NCI-H1694 (cell line): ENCODE data around the gene ZNF630.
A peak's percentile ranks its signal among the peaks of the same experiment; 100 is the strongest.
"Not testable (repeated sequence)": the region's sequence is repeated elsewhere in the genome, so short reads cannot be mapped to it uniquely, and the experiment has no call there.

Experiments
- DNase-seq: peaks from one replicate; lab custom pipeline; 2025; lab: John Stamatoyannopoulos, UW

ZNF630 gene

DNA sequence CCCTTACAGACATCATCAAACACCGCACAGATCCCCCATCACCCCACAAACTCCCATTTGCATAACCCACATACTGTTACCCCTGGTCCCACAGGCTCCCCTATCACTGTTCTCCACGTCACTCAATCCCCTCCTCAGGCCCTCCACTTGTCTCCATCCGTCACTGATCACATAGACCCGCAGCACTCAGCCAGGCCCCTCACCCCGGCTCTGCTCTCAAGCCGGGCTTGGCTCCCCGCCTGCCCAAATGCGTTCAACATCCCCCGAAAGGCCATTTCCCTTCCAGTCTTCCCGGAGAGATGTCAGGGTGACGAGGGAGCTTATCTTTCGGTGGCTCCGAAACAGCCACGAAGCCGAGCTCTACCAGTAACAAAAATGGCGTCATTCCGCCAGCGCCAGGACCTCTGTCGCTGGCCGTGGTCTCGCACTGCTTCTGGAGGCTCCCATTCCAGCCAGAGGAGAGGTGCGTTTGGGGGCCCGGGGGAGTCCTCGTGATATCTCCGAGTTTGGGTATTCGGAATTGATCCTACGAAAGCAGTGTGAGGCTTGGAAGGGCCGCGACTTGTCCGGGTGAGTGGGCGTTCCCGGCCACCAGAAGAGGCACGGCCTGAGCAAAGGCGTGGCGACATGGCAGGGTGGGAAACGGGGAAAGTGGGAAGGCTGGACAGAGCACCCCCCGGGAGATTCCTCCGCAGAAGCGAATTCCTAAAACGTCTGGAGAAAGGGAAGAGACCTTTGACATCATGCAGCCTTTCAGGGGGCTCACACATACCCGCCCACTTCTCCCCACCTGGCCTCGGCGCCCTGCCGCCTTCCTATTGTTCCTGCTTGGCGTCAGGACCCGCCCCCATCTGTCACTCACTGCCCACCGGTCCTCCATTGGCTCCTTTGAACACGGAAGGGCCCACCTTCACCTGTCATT is at the start of gene ZNF630:
Gene ZNF630 (minus strand): TSS at position 577 of the 922 bp plus-strand sequence. CDS start 4,754 bp downstream, outside the sequence.
- no peak for DNase-seq

DNA sequence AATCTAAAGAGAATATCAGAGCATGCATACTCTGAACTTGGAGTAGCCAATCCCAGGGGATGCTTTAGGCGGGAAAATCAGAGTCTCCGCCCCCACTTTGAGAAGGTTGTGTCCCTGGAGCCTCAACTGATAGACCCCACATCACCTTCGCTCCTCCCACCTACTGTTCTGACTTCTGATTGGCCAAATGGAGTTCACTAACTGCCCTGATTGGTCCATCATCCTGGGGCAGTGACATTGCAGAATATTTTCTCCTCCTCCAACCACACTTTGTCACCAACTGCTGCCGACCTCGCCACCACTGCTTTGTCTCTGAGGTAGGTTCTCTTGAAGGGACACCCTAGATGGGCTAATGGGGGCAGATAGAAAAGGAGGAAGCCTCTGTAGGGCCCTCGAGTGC is 36.3 kb upstream of the ZNF630 start:
- no peak for DNase-seq

GRCh38 chrX:48102874-48103374 is 31.5 kb upstream of the ZNF630 start:
- no peak for DNase-seq

DNA sequence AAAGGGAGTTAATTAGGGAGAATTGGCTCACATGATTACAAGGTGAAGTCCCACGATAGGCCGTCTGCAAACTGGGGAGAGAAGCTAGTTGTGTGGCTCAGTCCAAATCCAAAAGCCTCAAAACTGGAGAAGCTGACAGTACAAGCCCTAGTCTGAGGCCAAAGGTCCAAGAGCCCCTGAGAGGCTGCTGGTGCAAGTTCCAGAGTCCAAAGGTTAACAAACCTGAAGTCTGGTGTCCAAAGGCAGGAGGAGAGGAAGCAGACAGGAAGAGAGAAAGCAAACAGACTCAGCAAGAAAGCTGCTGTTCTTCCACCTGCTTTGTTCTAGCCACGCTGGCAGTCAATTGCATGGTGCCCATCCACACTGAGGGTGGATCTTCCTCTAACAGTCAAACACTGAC is 30.0 kb upstream of the ZNF630 start:
- no peak for DNase-seq

GRCh38 chrX:48092558-48092957 is 21.1 kb upstream of the ZNF630 start:
- DNase-seq: not testable (repeated sequence)

- DNase-seq: no peak
These were observed 18.7 kb upstream of the ZNF630 start for GRCh38 chrX:48090123-48090522.

- no peak for DNase-seq
These were observed 14.6 kb upstream of the ZNF630 start for GRCh38 chrX:48086082-48086481.

DNA sequence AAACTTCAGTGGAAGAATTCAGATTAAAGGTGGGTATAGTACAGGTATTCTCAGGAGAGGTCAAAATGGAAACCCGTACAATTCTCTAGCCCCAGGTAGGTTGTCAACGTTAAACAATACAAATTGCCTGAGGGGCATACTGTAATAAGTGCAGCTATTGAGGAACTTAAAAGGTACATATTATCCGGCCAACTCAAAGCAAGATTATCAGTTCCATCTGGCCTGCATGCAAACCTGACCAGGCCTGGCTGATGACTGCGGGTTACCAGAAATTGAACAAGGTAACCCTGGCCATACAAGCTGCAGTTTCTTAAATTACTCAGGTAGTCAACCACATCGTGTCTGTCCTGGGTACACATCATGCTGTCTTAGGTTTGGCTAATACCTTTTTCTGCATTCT is 12.3 kb upstream of the ZNF630 start:
- DNase-seq: no peak

GRCh38 chrX:48083212-48083611 is 11.8 kb upstream of the ZNF630 start:
- DNase-seq: peak; percentile 37

DNA sequence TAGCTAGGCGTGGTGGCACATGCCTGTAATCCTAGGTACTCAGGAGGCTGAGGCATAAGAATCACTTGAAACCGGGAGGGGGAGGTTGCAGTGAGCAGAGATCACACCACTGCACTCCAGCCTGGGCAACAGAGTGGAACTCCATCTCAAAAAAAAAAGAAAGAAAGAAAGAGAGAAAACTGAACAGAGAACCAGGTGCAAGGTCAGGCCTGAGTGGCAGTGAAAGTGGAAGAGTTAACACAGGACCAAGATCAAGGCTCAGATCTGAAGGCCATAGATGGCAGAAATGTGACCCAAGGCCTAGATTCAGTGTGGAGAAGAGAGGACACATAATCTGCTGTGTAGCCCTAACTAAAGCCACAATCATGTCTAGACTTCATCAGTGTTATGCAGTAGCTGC is 4.9 kb upstream of the ZNF630 start:
- no peak for DNase-seq

- no peak for DNase-seq
These were observed 656 bp upstream of the ZNF630 start for GRCh38 chrX:48071986-48072605.

DNA sequence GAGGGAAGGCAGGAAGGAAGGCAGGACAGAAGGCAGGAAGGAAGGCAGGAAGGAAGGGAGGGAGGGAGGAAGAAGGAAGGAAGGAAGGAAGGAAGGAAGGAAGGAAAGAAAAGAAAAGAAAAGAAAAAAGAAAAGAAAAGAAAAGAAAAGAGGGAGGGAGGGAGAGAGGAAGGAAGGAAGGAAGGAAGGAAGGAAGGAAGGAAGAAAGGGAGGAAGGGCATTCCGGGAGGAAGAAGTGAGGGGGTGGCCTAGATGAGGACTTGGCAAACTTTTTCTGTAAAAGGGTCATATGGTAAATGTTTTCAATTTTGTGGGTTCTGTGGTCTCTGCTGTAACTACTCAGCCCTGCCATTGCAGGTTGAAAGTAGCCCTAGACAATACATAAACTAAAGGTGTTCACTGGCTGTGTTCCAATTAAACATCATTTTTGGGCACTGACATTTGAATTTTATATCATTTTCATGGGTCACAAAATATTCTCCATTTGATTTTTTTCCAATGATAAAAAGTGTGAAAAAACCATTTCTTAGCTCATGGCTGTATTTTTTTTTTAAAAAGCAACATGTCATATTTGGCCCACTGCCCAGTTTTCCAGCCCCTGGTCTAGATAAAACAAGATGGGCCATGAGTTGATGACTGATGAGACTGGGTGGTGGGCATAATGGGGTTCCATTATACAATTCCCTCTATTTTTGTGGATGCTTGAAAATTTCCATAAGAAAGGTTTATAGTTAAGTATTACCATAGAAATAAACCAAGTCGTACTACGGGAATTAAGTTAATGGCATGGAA is 3.1 kb downstream of the ZNF630 start:
- DNase-seq: no peak

DNA sequence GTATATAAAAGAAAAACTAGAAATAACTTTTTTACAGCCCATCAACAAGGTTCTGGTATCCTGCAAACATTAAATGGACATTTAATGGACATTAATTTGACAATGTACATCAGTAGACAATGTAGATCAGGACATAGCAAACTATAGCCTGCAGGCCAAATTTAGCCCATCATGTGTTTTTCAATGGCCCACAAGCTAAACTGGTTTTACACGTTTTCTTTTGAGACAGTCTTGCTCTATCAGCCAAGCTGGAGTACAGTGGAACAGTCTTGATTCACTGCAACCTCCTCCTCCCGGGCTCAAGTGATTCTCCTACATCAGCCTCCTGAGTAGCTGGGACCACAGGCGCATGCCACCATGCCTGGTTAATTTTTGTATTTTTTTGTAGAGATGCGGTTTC is 7.2 kb downstream of the ZNF630 start:
- DNase-seq: no peak

DNA sequence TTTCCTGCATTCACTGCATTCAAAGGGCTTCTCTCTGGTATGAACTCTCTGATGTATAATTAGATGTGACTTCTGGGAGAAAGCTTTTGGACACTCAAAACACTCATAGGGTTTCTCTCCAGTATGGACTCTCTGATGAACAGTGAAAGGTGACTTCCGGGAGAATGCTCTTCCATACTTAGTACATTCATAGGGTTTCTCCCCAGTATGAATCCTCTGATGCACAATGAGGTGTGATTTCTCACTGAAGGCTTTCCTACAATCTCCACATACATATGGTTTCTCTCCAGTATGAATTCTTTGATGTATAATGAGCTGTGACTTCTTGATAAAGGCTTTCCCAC is 12.2 kb downstream of the ZNF630 start:
- DNase-seq: no peak

DNA sequence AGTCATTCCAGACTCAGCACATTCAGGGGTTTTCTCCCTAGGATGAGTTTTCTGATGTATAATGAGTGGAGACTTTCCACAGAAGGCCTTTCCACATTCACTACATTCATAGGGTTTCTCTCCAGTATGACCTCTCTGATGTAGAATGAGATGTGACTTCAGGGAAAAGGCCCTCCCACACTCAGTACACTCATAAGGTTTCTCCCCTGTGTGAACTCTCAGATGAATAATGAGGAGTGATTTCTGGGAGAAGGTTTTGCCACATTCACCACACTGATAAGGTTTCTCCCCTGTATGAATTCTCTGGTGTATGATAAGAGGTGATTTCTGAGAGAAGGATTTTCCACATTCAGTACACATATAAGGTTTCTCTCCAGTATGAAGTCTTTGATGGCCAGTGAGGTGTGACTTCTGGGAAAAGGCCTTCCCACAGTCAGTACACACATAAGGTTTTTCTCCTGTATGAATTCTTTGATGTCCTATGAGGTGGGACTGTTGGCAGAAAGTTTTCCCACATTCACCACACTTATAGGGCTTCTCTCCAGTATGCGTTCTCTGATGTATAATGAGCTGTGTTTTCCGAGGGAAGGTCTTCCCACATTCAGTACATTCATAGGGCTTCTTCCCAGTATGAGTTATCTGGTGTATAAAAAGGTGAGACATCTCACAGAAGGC is 12.7 kb downstream of the ZNF630 start:
- DNase-seq: no peak

DNA sequence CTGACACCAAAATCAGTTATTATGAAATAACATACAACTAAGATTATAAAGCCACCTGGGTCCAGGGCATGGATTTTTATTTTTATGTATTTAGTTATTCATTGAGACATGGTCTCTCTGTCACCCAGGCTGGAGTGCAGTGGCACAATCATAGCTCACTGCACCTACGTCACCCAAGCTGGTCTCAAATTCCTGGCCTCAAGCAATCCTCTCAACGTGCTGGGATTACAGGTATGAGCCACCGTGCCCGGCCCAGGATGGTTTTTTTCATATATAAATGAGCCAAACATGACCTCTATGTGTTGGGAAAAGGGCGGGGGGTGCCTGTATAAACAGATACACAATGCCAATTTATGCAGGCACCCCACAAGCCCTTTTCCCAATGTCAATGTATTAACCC is 24.6 kb downstream of the ZNF630 start:
- DNase-seq: no peak

DNA sequence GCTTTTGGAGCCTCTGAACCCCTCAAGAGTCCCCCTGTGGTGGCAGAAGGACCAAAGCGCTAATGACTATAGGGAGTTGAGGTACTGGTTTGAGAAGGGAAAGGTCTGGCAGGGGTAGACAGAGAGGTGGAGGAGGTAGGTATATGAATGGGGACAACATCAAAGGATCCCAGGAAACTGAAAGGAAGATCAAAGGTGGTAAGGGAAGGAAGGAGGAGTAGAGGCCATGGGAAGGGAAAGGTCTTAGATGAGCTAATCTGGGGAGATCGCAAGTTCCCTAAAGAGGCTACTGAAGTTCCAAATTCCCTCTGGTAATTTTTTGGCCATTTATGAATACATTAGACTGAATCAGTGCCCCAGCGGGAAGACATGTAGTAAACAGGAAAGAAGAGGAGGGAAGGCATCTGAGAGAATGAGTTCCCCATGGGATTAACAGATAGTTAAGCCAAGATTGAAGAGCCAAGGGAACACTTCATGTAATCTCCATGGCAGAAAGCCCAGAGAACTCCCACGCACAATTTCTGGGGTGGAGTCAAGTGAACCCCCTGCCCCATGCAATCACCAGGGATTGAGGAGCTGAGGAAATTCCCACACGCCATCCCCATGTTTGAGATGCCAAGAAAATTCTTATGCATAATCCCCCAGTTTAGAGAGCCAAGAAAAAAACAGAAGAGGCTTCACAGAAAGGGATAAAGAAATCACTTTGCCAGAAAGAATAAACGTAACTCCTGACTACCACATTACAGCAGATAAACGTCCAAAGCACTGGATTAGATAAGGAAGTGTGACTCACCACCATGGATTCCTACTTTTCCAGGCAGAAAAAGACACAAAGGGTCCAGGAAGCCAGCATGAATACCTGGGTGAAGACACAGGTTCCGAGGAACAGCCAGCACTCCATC is 25.8 kb downstream of the ZNF630 start:
- no peak for DNase-seq

- no peak for DNase-seq
These were observed 28.4 kb downstream of the ZNF630 start for GRCh38 chrX:48043056-48043455.

GRCh38 chrX:48035891-48036290 is 35.5 kb downstream of the ZNF630 start:
- DNase-seq: no peak

DNA sequence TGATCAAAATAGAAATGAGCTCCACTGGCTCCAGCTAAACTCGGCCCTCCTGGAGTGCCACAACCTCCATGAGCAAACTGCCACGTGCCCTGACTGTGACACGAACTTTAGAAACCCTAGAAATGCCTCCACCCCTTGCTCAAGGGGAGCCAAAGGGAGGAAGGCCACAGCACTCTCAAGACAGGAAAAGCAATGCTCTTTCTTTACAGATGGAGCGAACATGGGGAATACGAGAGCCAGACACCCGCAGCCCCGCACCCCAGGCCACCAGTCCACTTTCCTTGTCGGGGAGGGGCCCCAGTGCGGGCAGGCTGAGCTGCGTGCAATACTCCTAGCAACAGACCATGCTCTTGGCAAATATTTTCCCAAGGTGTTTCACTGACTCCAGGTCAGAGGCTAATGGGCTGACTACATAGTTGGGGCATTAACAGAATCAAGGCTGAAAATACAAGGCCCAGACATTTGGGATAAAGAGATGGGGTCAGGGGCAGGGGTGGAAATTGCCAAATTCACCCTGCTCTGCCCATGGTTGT is 40.7 kb downstream of the ZNF630 start:
- DNase-seq: not testable (repeated sequence)

- no peak for DNase-seq
These were observed 41.2 kb downstream of the ZNF630 start for GRCh38 chrX:48030237-48030636.
